ENCODE results near the gene NBPF15.
"Not testable (repeated sequence)": the region's sequence is repeated elsewhere in the genome, so short reads cannot be mapped to it uniquely, and the experiment has no call there.

Gene NBPF15, protein sequence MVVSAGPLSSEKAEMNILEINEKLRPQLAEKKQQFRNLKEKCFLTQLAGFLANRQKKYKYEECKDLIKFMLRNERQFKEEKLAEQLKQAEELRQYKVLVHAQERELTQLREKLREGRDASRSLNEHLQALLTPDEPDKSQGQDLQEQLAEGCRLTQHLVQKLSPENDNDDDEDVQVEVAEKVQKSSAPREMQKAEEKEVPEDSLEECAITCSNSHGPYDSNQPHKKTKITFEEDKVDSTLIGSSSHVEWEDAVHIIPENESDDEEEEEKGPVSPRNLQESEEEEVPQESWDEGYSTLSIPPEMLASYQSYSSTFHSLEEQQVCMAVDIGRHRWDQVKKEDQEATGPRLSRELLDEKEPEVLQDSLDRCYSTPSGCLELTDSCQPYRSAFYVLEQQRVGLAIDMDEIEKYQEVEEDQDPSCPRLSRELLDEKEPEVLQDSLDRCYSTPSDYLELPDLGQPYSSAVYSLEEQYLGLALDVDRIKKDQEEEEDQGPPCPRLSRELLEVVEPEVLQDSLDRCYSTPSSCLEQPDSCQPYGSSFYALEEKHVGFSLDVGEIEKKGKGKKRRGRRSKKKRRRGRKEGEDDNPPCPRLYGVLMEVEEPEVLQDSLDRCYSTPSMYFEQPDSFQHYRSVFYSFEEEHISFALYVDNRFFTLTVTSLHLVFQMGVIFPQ

DNA sequence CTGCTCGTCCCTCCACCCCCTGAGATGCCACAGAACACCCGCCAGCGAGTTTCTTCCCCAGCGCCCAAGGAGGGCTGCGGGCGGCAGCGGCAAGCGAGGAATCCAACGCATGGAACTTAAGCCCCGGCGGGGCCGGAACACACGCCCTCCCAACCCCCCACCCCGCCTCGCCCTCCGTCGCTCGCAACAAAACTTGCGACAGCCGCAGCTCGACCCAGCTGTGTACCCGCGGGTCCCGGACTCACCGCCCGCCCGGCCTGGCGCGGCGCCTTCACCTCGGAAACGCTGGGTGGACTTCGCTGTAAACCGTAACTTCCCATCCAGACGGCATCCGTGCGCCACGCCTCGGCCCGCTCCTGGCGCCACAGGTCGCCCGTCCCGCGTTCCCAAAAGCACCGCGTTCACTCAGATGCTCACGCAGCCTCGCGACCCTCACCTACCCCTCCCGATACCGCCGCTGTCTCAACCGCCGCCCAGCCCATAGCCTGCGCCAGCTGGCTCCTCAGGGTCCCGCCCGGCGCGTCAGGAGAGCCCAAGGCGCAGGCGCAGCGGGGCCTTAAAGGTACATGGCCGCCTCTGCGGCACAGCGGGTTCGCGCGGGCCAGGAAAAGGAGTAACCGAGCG lies at the start of gene NBPF15:
TSS of gene NBPF15 (minus strand) at position 534 of the 624 bp plus-strand sequence. CDS start 21,666 bp downstream, outside the sequence.
- DNase-seq, result not testable (repeated sequence)

DNA sequence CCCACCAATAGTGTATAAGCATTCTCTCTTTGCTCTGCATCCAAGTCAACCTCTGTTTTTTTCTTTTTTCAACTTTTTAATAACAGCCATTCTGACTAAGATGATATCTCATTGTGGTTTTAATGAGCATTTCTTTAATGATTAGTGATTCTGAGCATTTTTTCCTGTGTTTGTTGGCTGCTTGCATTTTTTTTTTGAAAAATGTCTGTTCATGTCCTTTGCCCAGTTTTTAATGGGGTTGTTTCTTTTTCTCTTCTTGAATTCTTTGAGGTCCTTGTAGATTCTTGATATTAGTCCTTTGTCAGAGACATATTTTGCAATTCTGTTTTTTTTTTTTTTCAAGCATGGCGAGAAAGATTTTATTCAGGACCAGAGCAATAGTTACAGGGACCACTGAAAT lies 35.0 kb upstream of the NBPF15 start:
- not testable (repeated sequence) for DNase-seq

DNA sequence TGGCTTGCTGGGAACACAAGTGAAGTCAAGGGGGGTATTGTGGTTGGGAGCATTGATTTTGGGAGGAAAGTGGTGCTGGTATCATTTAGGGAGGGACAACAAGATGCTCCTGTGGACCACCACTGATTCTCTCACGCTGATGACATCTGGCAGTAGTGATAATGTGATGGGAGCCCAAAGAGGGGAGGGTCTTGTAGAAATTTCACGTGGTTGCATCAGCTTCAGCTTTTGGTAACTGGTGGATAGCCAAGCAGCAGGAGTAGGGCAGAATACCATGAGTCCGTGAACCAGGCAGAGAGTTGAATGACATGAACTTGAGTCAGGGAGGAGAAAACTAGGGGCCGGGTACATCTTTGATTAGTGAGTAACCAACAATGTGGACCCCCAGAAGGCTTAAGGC lies 32.7 kb upstream of the NBPF15 start:
- not testable (repeated sequence) for DNase-seq

DNA sequence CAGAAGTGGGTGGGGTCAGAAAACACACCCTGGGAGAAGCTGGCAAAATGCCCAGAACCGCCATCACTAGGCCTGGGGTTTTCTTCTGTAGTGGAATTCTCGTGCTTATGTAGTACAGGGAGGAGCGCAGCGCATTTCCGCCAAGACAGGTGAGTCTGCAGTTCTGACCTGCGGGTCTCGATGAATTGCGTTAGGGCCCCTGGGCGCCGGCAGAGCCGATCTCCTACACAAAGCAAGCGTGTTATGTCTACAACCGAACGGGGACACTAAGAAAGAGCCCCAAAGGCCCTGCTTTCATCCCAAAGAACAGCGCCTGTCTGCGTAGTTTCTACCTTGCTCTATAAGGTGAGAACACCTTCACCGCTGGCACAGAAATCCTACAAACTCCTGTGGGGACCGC lies 28.9 kb upstream of the NBPF15 start:
- not testable (repeated sequence) for DNase-seq

DNA sequence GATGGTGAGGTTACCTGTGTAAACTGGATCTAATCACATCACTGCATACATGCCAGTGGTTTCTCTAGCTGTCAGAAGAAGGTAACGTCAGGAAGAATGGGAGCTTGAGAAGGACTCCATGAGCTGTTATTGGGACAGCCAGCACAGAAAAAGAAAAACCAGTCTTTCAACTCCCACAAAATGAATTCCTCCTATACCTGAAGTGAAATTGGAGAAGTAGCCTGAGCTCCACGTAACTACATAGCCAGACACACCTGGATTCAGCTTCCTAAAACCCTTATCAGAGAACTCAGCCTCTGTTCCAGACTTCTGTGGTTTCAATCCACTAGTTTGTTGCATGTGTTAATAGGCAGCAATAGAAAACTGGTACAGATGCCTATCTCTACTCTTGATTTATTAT lies 25.5 kb upstream of the NBPF15 start:
- not testable (repeated sequence) for DNase-seq

DNA sequence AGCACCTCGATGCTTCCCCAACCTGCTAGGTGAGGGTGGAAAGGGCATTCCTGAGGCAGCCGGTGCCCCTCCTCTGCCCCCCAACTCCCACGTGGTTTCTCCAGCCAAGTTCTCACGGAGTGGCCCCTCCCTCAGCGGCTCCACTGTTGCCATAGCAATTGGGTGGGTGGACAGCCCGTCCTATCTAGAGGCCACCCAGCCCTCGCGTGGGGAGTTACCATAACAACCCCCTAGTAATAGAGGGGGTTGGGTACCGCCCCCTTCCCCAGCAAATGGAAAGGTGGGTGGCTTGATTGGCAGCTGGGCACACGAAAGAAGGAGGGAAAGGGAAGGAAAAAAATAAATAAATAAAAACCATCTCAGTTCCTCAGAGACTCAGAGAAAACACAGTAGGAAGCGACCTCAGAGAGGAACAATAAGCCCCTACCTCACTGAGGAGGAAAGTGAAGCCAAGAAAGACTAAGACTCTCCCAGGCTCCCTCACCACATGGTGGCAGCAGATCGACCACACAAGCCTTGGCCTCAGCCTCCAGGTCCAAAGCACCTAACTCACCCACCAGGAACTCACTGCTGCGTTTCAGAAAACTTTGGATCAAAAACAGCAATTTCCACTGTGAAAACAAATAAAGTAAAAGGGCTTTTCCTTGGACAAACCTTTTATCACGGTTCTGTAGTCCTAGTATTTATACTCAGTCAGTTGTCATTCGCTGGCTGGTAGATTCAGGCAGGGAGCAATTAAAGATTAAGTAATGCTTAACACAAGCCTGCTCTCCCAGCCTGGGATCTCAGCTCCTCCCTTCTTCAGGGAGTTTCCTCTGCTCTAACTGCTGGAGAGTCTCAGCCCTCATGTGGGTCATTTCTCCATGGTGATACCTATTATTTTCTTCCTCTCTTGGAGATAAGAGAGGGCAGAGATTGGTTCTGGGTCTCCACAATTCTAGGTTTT lies 23.9 kb upstream of the NBPF15 start:
- DNase-seq, result not testable (repeated sequence)

DNA sequence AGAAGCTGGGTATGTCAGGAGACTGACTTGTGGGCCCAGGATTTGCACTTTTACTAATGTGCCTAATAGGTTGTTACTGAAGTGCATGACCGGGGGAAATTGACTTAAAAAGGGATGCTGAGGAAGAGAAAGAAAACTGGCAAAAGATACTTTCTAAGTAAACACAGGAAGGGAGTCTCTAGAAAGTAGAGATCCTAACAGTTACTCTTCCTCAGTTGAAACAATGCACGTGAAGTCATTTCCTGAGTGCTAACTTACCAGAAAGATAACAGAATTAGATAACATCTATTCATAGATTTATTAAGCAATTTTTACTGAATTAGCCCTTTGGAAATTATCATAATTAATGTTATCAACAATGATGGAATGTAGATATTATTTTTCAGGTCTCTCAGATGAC lies 12.4 kb upstream of the NBPF15 start:
- not testable (repeated sequence) for DNase-seq

DNA sequence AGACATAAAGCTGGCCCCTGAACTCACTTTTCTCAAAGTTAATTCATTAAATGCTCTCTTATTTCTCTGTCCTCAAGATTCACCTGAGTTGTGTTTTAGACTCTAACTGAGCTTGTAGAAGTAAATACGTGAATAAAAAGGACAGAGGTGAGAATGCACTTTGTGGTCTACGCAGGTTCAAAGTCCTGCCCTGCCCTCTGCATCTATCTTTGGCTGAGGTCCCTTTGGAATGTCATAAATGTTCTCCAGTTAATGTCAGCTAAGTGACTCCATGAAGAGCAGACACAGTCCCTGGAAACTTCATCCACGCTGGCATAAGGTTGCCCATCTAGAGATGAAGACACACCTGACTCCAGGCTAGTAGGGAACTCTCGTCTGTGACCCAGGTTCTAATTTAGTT lies 10.0 kb upstream of the NBPF15 start:
- DNase-seq, result not testable (repeated sequence)

DNA sequence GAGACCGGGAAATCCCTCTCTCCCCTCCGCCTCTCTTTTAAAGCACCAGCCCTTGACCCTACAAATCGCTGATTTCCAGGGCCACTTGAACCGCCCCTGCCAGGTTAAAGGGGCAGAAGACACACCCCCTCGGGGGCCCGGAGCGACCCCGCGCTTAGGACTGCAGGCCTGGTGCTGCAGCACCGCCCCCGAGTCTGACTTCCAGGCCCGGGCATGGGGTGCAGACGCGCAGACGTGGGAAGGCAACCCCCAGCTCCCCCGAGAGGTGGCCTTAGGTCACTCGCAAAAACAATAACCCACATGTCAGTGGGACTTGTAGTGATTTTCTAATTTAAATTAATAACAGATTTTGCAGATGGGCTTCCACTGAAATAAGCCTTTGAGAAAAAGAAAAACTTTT lies 309 bp upstream of the NBPF15 start:
- not testable (repeated sequence) for DNase-seq

DNA sequence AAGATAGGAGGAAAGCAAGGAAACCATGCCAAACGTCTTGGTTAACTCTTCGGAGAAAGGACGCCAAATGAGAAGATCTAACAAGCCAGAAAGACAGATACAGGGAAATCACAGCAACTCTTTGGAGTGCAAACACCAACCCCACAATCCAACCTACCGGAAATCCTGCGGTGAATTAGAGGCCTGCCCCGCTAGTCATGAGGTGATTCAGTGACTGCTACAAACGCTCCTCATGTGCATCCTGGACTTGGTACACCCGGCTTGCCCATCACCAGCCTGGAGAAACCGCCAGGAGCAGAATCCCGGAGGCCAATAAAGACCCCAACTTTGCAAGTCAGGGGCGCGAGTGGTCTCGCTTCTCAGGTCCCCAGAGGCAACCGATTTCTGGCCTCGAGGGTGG lies 783 bp downstream of the NBPF15 start:
- DNase-seq, result not testable (repeated sequence)

DNA sequence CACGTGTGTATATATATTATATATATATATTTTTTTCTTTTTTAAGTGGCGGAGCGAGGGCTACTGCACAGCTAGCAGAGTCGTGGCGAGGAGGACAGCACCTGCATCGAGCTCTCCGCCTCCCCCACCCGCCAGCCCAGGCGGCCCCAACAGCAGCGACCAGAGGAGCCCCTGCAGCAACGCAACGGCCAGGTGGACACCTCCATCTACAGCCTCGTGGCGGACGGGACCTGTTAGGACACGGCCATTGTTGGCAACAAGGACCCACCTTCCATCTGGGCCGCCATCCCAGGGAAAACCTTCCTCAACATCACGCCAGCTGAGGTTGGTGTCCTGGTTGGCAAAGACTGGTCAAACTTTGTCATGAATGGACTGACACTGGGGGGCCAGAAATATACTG lies 19.1 kb downstream of the NBPF15 start:
- not testable (repeated sequence) for DNase-seq

DNA sequence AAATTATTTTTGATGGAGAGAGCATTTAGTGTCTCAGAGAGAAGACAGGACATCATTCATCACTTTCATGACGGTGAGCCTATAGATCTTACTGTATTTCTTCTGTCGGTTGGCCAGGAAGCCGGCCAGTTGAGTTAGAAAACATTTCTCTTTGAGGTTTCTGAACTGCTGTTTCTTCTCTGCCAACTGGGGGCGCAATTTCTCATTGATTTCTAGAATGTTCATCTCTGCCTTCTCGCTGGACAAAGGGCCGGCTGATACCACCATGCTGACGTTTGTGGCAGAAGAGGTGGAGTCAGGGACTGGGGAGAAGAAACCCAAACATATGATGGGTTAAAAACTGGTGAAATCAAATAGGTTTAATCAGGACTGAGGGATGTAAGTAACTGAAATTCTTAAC lies 21.7 kb downstream of the NBPF15 start:
- not testable (repeated sequence) for DNase-seq

DNA sequence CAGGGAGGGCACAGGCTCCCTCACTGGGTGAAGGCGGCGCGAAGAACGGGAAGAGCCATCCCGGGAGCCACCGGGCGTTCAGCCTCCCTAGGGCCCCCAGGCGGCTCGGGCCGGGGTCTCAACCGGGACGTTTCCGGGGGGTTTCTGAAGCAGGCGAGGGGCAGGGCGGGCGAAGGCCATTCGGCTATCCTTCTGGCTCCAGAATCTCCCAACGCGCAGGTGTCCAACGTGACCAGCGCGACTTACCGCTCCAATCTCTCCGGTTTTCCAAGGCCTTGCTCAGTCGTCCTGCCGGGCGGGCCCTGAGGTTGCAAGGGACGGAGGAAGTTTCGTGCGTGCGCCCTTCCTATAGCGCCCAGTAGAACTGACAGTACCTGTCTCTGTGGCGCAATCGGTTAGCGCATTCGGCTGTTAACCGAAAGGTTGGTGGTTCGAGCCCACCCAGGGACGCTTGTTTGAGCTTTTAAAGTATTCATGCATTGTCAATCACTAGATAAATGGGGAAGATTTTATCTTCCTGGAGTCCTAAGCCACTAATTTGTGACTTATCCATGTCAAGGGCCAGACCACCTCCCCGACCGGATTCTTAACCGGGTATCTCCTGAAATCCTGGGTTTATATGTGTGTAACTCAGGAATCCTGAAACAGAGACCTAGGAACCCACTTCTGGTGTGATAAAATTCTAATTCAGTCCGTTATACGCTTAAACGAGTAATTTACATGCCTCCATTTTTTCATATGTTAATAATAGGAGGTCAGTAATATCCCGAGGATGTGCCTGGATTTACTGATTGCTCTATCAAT lies 42.4 kb downstream of the NBPF15 start:
- DNase-seq, result peak; percentile 40

DNA sequence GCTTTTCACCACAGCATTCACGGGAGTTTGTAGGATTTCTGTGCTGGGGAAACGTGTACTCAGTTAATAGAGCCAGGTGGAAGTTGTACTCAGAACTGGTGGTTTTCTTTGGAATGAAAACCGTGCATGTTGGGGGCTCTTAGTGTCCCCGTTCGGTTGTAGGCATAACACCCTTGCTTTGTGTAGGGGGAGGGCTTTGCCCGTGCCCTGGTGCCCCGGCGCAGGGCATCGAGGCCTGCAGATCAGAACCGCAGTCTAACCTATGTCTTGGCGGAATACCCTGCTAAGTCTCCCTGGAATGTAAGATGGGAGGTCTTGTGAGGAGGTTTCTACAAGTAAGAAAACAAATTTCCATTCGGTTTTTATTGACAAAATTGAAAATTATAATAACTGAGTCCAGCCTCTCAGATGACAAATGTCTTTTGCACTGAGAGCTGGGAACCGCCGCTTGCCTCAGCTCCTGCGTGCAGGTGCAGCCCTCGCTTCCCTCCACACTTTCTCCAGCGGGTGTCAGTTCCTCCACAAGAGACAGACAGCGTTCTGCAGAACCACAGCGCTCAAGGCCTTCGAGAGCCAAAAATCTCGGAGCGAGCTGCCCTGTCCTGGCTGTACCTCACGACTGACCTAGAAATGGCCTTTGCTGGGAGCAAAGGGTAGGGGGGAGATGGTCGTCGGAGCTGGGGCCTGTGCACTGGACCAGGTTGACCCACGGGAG lies 47.9 kb downstream of the NBPF15 start:
- DNase-seq, result not testable (repeated sequence)

DNA sequence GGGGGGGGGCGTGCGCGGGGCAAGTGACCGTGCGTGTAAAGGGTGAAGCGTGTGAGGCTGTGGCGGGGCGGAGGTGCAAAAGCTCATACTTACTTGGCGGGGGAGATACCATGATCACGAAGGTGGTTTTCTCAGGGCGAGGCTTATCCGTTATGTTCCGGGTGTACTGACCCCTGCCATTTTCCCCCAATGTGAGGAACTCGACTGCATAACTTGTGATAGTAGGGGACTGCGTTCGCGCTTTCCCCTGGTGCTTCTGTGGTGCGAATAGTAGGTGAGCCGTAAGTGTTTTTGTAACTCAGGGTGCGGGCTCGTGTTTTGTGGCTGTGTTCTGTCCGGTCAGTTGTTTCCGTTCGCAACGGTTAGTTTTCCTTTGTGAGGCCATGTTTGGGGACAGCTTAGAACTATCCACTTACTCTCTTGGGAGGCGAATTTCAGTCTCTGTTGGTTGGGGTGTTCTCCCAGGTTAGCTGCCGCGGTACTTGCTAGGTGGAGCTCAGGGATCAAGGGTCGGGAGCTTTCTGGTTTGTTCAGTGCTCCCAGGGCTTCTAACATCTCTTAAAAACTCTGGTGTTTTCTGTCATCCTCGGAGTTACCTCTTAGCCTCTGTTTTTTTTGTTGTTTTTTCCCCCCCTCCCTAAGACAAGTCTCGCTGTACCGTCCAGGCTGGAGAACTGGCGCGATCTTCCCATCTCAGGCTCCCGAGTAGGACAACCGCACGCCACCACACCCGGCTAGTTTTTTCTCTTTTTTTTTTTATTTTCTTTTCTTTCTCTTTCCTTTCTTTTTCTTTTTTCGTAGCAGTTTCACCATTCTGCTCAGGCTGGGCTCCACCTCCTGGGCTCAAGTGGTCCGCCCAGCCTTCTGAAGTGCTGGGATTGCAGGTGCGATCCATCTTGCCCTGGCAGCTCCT lies 48.7 kb downstream of the NBPF15 start:
- peak; percentile 79 for DNase-seq

DNA sequence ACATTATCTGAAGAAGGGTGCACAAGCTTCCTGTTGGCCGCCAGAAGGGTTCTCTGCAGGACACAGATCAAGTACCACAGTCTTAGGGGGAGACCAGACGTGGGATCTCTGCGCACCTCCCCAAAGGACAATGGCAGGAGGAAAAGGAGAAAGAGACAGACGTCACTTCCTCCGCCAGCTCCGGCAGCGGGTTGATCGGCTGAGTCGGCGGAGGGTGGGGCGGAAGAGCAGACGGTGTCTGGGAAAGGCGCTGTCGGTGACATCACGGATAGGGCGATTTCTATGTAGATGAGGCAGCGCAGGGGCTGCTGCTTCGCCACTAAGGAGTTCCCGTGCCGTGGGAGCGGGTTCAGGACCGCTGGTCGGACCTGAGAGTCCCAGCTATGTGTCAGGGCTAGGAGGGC lies 49.4 kb downstream of the NBPF15 start:
- DNase-seq, result peak; percentile 37

DNA sequence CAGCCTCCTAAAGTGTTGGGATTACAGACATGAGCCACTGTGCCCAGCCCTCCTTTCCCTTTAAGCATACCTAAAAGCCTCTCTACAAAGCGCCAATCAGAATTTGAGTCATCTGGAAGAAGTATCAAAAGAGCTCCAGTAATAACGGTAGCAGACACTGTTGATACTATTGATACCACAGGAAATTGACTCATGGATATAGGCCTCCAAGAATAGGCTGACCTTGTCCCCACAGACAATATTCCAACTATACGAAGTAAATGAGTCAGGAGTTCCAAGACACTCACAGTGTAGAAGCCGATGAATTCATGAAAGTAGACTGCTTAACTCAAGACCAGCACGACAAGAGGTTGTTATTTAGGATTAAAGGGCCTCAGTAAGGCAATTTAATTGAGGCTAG lies 58.7 kb downstream of the NBPF15 start:
- DNase-seq, result not testable (repeated sequence)

DNA sequence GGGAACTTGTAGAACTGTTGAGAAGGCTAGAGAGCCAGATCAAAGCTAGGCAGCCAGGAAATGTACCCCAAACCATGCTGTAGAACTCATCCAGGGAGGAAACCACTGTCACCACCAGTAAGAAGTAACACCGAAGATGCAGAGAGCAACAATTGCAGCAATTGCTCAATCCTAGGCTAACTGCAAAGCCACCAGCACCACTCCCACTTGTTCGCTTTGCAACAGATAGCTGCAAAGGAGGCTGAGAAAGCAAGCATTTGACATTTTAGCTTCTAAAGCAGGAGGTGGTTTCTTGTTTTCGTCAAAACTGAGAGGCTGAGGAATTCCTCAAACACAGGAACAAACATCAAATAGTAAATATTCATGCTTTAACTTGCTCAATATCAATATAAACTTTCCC lies 89.8 kb downstream of the NBPF15 start:
- DNase-seq, result not testable (repeated sequence)
